ENCODE results near the gene HNF4A. TPM values are rescaled to one million over a fixed set of nuclear protein-coding genes. Genes with fewer than 3 reads are reported as not detected.

The HNF4A gene
- total and polyA plus RNA-seq, 4 experiments from 2014 or later: not detected

GRCh38 chr20:44409132-44409600 is 53.7 kb downstream of the HNF4A start:
- peaks cover 4 to 8% of the 10 kb centered on the region in 2 donors for H3K27me3 Mint-ChIP-seq
- no peak for DNase-seq
- no peaks in the 10 kb centered on the region for H3K36me3 ChIP-seq (ENCODE audit: insufficient read depth, low read length)
- no peaks in the 10 kb centered on the region for H3K27me3 ChIP-seq (ENCODE audit: insufficient read depth, low read length)
- no peak overlapping the region for H3K27ac ChIP-seq (ENCODE audit: low read depth, low read length)
- no peaks in the 10 kb centered on the region for H3K9me3 ChIP-seq (ENCODE audit: control insufficient read depth in 1 of 2, low read length in 2 of 2)
- no peak overlapping the region for H3K27ac Mint-ChIP-seq
- ChIA-PET CTCF (ENCODE audit: partially characterized antibody) (no interaction called here), POLR2A (ENCODE audit: partially characterized antibody) (no interaction called here)
- H3K4me3 Mint-ChIP-seq: no peak overlapping the region
- no peaks in the 10 kb centered on the region for H3K4me1 ChIP-seq (ENCODE audit: insufficient read depth, low read length)
- no peak overlapping the region for H3K4me3 ChIP-seq (ENCODE audit: low read length in 2 of 2)
- peaks cover 0 to 2% (median 0%) of the 10 kb centered on the region in 4 donors for H3K4me1 Mint-ChIP-seq
- no peaks in the 10 kb centered on the region for H3K9me3 Mint-ChIP-seq
- H3K36me3 Mint-ChIP-seq: no peaks in the 10 kb centered on the region
- intact Hi-C loops (cut with micrococcal nuclease): no loop called here

- no peaks in the 10 kb centered on the region for H3K9me3 Mint-ChIP-seq
- intact Hi-C loops (cut with micrococcal nuclease): no loop called here
- Histone ChIP-seq H3K4me3 (ENCODE audit: low read length in 2 of 2) (no peak overlapping the region), H3K36me3 (ENCODE audit: insufficient read depth, low read length) (no peaks in the 10 kb centered on the region), H3K9me3 (ENCODE audit: control insufficient read depth in 1 of 2, low read length in 2 of 2) (no peaks in the 10 kb centered on the region), H3K27me3 (ENCODE audit: insufficient read depth, low read length) (no peaks in the 10 kb centered on the region), H3K4me1 (ENCODE audit: insufficient read depth, low read length) (no peaks in the 10 kb centered on the region), H3K27ac (ENCODE audit: low read depth, low read length) (no peak overlapping the region)
- no peaks in the 10 kb centered on the region for H3K36me3 Mint-ChIP-seq
- H3K4me1 Mint-ChIP-seq: no peaks in the 10 kb centered on the region
- ChIA-PET POLR2A (ENCODE audit: partially characterized antibody) (no interaction called here), CTCF (ENCODE audit: partially characterized antibody) (no interaction called here)
- H3K27me3 Mint-ChIP-seq: peaks cover 7 to 9% of the 10 kb centered on the region in 2 donors
- no peak for DNase-seq
- no peak overlapping the region for H3K4me3 Mint-ChIP-seq
- H3K27ac Mint-ChIP-seq: no peak overlapping the region
Observed at GRCh38 chr20:44410583-44411019, 55.1 kb downstream of the HNF4A start.

GRCh38 chr20:44411020-44411756 is 55.7 kb downstream of the HNF4A start:
- Histone ChIP-seq H3K4me3 (ENCODE audit: low read length in 2 of 2) (no peak overlapping the region), H3K36me3 (ENCODE audit: insufficient read depth, low read length) (no peaks in the 10 kb centered on the region), H3K27ac (ENCODE audit: low read depth, low read length) (no peak overlapping the region), H3K4me1 (ENCODE audit: insufficient read depth, low read length) (no peaks in the 10 kb centered on the region), H3K9me3 (ENCODE audit: control insufficient read depth in 1 of 2, low read length in 2 of 2) (no peaks in the 10 kb centered on the region), H3K27me3 (ENCODE audit: insufficient read depth, low read length) (no peaks in the 10 kb centered on the region)
- no peak for DNase-seq
- intact Hi-C loops (cut with micrococcal nuclease): no loop called here
- Mint-ChIP-seq H3K4me1 (no peaks in the 10 kb centered on the region), H3K36me3 (no peaks in the 10 kb centered on the region), H3K9me3 (no peaks in the 10 kb centered on the region), H3K27ac (no peak overlapping the region), H3K4me3 (no peak overlapping the region), H3K27me3 (peaks cover 7 to 9% of the 10 kb centered on the region in 2 donors)
- ChIA-PET CTCF (ENCODE audit: partially characterized antibody) (no interaction called here), POLR2A (ENCODE audit: partially characterized antibody) (no interaction called here)

- H3K4me1 Mint-ChIP-seq: no peaks in the 10 kb centered on the region
- no peak overlapping the region for H3K27ac ChIP-seq (ENCODE audit: low read depth, low read length)
- no peak overlapping the region for H3K27ac Mint-ChIP-seq
- H3K4me3 Mint-ChIP-seq: no peak overlapping the region
- POLR2A ChIA-PET (ENCODE audit: partially characterized antibody): no interaction called here
- H3K4me1 ChIP-seq (ENCODE audit: insufficient read depth, low read length): no peaks in the 10 kb centered on the region
- no peaks in the 10 kb centered on the region for H3K36me3 ChIP-seq (ENCODE audit: insufficient read depth, low read length)
- H3K27me3 Mint-ChIP-seq: peaks cover 8 to 9% of the 10 kb centered on the region in 2 donors
- no peaks in the 10 kb centered on the region for H3K9me3 ChIP-seq (ENCODE audit: control insufficient read depth in 1 of 2, low read length in 2 of 2)
- CTCF ChIA-PET (ENCODE audit: partially characterized antibody): interaction anchor here (0.6 kb wide), 1 partner anchor 199 kb away, joined by 3 read pairs; no protein-coding TSS in a partner anchor
- H3K9me3 Mint-ChIP-seq: no peaks in the 10 kb centered on the region
- H3K4me3 ChIP-seq (ENCODE audit: low read length in 2 of 2): no peak overlapping the region
- no peaks in the 10 kb centered on the region for H3K27me3 ChIP-seq (ENCODE audit: insufficient read depth, low read length)
- no peaks in the 10 kb centered on the region for H3K36me3 Mint-ChIP-seq
- intact Hi-C loops (cut with micrococcal nuclease): no loop called here
- no peak for DNase-seq
Observed at GRCh38 chr20:44411757-44412401, 56.4 kb downstream of the HNF4A start.

- no peaks in the 10 kb centered on the region for H3K36me3 Mint-ChIP-seq
- H3K4me3 Mint-ChIP-seq: no peak overlapping the region
- Histone ChIP-seq H3K27ac (ENCODE audit: low read depth, low read length) (no peak overlapping the region), H3K4me1 (ENCODE audit: insufficient read depth, low read length) (no peaks in the 10 kb centered on the region), H3K36me3 (ENCODE audit: insufficient read depth, low read length) (no peaks in the 10 kb centered on the region), H3K9me3 (ENCODE audit: control insufficient read depth in 1 of 2, low read length in 2 of 2) (no peaks in the 10 kb centered on the region), H3K27me3 (ENCODE audit: insufficient read depth, low read length) (no peaks in the 10 kb centered on the region), H3K4me3 (ENCODE audit: low read length in 2 of 2) (no peak overlapping the region)
- peaks cover 9% of the 10 kb centered on the region in 2 donors for H3K27me3 Mint-ChIP-seq
- no peak overlapping the region for H3K27ac Mint-ChIP-seq
- ChIA-PET POLR2A (ENCODE audit: partially characterized antibody) (no interaction called here), CTCF (ENCODE audit: partially characterized antibody) (interaction anchor here (0.6 kb wide), 1 partner anchor 198 kb away, joined by 3 read pairs; no protein-coding TSS in a partner anchor)
- DNase-seq: no peak
- no peaks in the 10 kb centered on the region for H3K9me3 Mint-ChIP-seq
- H3K4me1 Mint-ChIP-seq: no peaks in the 10 kb centered on the region
- intact Hi-C loops (cut with micrococcal nuclease): no loop called here
Observed at GRCh38 chr20:44412402-44413144, 57.1 kb downstream of the HNF4A start.

- Histone ChIP-seq H3K4me3 (ENCODE audit: low read length in 2 of 2) (no peak overlapping the region), H3K36me3 (ENCODE audit: insufficient read depth, low read length) (no peaks in the 10 kb centered on the region), H3K27me3 (ENCODE audit: insufficient read depth, low read length) (no peaks in the 10 kb centered on the region), H3K9me3 (ENCODE audit: control insufficient read depth in 1 of 2, low read length in 2 of 2) (no peaks in the 10 kb centered on the region), H3K27ac (ENCODE audit: low read depth, low read length) (no peak overlapping the region), H3K4me1 (ENCODE audit: insufficient read depth, low read length) (no peaks in the 10 kb centered on the region)
- intact Hi-C loops (cut with micrococcal nuclease): no loop called here
- no peak overlapping the region for H3K4me3 Mint-ChIP-seq
- peaks cover 8 to 9% of the 10 kb centered on the region in 2 donors for H3K27me3 Mint-ChIP-seq
- ChIA-PET POLR2A (ENCODE audit: partially characterized antibody) (no interaction called here), CTCF (ENCODE audit: partially characterized antibody) (no interaction called here)
- DNase-seq: no peak
- no peaks in the 10 kb centered on the region for H3K9me3 Mint-ChIP-seq
- H3K27ac Mint-ChIP-seq: no peak overlapping the region
- H3K4me1 Mint-ChIP-seq: no peaks in the 10 kb centered on the region
- no peaks in the 10 kb centered on the region for H3K36me3 Mint-ChIP-seq
Observed at GRCh38 chr20:44413575-44414345, 58.3 kb downstream of the HNF4A start.

- Histone ChIP-seq H3K27me3 (ENCODE audit: insufficient read depth, low read length) (no peaks in the 10 kb centered on the region), H3K4me3 (ENCODE audit: low read length in 2 of 2) (no peak overlapping the region), H3K36me3 (ENCODE audit: insufficient read depth, low read length) (no peaks in the 10 kb centered on the region), H3K9me3 (ENCODE audit: control insufficient read depth in 1 of 2, low read length in 2 of 2) (no peaks in the 10 kb centered on the region), H3K4me1 (ENCODE audit: insufficient read depth, low read length) (no peaks in the 10 kb centered on the region), H3K27ac (ENCODE audit: low read depth, low read length) (no peak overlapping the region)
- H3K9me3 Mint-ChIP-seq: no peaks in the 10 kb centered on the region
- ChIA-PET CTCF (ENCODE audit: partially characterized antibody) (no interaction called here), POLR2A (ENCODE audit: partially characterized antibody) (no interaction called here)
- no peak overlapping the region for H3K4me3 Mint-ChIP-seq
- DNase-seq: no peak
- peaks cover 8 to 9% of the 10 kb centered on the region in 2 donors for H3K27me3 Mint-ChIP-seq
- no peaks in the 10 kb centered on the region for H3K36me3 Mint-ChIP-seq
- intact Hi-C loops (cut with micrococcal nuclease): no loop called here
- no peaks in the 10 kb centered on the region for H3K4me1 Mint-ChIP-seq
- H3K27ac Mint-ChIP-seq: no peak overlapping the region
Observed at GRCh38 chr20:44414346-44414714, 58.8 kb downstream of the HNF4A start.

Data from CD4-positive, alpha-beta memory T cell (primary cell).